GM12874 (cell line): ENCODE results near the gene LYPD6B.

ENCODE experiments used
- TF ChIP-seq, protein P1 (sequence below): IDR thresholded peaks from 2 replicates; pipeline ENCODE4 v1.5.1; 2011; ENCODE audit warnings: low read depth, mild to moderate bottlenecking, control low read depth, low read length, moderate library complexity; ENCODE audit not compliant: insufficient read depth

Gene LYPD6B

DNA sequence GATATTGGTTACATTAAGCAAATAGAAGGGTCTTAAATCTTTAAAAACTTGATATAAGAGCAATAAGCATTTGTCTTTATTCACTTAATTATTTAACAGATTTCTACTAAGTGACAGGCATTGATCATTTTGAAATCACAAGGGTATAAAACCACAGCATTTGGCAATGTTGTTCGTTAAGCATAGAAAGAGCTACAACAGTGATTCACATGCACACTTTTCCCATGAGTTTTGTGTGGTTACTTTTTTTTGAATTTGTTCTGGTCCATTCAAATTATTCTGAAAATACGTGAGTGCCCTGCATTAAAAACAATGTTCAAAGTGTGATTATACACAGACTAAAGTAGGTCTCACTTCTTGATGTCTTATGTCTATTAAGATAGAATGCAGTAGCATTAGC, 52.2 kb downstream of the LYPD6B start:
- TF ChIP-seq, protein P1, sequence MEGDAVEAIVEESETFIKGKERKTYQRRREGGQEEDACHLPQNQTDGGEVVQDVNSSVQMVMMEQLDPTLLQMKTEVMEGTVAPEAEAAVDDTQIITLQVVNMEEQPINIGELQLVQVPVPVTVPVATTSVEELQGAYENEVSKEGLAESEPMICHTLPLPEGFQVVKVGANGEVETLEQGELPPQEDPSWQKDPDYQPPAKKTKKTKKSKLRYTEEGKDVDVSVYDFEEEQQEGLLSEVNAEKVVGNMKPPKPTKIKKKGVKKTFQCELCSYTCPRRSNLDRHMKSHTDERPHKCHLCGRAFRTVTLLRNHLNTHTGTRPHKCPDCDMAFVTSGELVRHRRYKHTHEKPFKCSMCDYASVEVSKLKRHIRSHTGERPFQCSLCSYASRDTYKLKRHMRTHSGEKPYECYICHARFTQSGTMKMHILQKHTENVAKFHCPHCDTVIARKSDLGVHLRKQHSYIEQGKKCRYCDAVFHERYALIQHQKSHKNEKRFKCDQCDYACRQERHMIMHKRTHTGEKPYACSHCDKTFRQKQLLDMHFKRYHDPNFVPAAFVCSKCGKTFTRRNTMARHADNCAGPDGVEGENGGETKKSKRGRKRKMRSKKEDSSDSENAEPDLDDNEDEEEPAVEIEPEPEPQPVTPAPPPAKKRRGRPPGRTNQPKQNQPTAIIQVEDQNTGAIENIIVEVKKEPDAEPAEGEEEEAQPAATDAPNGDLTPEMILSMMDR: no peak

DNA sequence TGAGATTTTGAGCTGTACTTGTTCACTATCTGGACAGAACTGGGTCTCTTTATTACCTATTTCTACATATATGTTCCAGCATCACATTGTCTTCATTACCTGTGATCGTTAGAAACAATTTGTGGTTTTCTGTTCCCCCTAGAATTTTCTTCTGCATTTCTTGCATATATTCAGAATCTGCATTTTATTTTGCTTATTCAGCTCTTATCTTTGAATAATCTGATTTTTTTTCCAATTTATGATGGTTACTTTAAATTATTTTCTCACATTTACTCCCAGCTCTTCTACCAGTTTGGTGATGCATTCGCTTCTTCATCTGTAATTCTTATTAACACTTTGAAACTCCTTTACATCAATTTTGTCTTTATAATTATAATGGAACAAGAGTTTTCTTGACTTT, 55.1 kb downstream of the LYPD6B start:
- TF ChIP-seq, protein P1: no peak

DNA sequence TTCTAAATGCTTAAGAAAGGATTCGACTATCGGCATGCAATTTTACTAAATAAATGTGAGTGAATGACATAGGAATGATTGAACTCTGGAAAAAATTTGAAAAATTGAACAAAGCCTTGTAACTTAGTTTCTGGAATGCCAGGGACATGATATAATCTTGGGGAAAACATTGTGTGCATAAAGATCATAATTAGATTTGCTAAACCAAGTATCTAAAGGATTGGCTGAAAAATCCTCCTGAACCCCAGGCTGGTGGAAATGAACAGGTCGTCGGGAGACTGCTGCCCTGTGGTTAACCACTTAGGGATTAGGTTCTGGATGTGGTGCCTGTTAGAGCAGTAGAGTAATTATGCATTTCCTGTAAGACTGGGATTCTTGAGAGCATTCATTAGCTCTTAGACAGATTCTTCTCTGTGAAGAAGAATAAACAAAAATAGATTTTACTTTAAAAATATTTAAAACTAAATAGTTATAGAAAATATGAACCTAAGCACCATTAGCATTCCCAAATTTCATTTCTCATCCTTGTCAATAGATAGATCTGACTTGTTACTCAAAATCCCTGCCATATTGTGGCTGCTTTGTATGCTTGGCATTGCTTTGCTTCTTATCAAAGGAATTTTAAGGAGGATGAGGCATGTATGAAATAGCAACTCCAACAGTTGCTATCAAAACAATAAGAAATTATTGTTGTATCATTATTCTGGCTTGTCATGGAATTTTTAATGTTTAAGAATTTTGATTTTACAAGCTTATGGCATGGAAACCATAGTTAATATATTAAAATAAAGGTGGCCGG, 55.9 kb downstream of the LYPD6B start:
- TF ChIP-seq, protein P1: no peak

DNA sequence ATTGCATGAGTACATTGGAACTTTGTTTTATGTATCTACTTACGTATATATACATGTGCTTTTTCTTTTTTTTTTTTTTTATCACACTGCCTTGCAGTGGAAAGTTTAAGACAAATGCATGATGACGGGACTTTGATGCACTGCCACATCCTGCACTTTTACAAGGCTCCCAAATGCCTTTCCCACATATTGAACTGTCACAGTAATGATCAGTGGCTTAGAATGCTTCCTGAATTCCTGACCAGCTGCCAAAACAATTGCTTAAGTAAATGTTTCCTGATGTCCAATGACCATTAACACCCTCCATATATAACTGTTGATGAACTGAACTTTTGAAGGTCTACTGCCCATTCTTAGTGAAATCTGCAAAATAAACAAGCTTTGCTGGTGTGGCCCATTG, 60.2 kb downstream of the LYPD6B start:
- TF ChIP-seq, protein P1: no peak

DNA sequence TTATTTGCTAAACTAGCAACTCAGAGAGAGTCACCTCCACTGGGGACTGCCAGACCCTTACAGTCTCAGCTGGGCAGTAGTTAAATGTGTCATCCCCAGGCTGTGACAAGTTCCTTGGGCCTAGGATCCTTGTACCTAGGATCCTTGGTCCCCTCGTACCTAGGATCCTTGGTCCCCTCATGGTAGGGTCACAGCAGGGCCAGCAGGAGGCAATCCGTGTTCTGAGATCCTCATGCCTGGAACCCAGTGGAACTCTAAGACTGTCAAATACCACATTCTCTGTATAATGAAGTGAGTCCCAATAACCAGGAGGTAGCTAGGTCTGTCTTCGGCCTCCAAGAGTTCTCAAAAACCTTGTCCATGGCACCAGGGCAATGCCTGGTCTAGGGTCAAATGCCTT, 60.8 kb downstream of the LYPD6B start:
- TF ChIP-seq, protein P1: no peak

DNA sequence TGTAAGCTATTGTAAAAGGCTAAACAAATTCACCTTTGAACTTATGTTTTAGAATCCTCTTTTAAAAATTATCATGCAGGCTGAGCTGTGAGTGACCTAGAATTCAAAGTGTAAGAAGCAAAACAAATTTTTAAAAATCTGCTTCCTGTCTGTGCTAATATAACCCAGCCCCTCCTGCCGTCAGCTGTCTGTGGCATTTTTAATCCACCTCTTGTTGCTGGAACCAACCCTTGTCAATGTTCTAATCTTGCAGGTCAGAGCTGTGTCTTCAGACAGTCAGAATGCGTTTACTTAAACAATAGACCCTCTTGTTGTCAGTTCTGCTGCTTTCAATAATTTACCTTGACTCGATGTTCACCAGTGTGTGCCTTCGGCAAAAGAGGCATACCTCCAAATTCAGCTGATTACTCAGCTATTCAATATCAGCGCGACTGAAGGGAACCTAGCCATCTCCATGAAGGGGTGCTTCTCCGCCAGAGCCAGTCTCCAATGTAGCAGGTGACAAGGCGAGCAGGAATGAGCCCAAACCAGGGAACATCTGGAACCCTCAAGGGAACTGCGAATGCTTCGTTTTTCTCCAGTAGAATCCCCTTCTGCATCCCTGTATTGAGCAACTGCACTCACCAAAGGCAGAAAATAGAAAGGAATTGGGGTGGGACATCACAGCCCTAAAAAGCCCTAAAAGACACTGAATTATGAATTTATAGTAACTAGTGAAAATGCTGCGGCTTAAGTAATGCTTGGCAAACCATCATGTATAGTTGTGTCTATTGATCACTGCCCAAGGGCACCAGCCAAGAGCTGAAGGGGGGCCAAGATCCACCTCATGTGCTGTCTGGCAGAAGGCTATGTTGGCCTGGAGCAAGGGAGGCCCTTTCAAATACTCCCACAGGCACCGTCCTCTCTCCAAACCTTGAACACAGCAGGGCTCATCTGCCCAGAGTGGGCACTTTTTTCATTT, 62.5 kb downstream of the LYPD6B start:
- TF ChIP-seq, protein P1: no peak

DNA sequence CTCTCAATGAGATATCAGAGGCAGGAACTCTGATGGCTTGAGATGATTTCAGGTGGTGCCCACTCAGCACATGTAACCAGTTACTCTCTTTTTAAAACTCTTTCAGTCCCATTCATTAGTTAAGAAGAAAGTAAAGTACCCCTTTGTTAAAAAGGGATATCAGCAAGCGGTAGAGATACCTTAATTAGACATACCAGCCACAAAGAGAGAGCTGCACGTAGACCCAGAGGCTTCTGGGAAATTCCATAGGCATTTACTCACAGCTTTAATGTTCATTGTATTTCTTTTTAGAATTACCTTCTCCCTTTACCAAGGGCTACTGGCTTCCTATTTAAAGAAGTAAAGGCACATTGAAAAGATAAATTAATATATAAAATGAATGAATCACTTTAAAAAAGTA, 63.3 kb downstream of the LYPD6B start:
- TF ChIP-seq, protein P1: no peak
